BE2C (cell line): ENCODE measurements around the gene NAMPT.
"Not testable (repeated sequence)": the region's sequence is repeated elsewhere in the genome, so short reads cannot be mapped to it uniquely, and the experiment has no call there.

ENCODE experiments used
- DNase-seq: peaks from one replicate; pipeline ENCODE4 v3.0.0-alpha.2; 2020
- H3K27me3 ChIP-seq: fragments of 250-450 bp; sonication (Bioruptor Pico); 2 replicates; pipeline ENCODE4 v1.5.1; 2020; ENCODE audit warnings: mild to moderate bottlenecking
- H3K36me3 ChIP-seq: fragments of 250-450 bp; sonication (Bioruptor Pico); 2 replicates; pipeline ENCODE4 v1.5.1; 2020; ENCODE audit warnings: mild to moderate bottlenecking
- H3K4me1 ChIP-seq: fragments of 250-450 bp; sonication (Bioruptor Pico); 2 replicates; pipeline ENCODE4 v1.5.1; 2020
- H3K4me3 ChIP-seq: 2 replicates; pipeline ENCODE4 v1.5.1; 2011; ENCODE audit warnings: low read depth, low read length
- H3K9me3 ChIP-seq: fragments of 250-450 bp; sonication (Bioruptor Pico); 2 replicates; pipeline ENCODE4 v1.5.1; 2020
- TF ChIP-seq, protein P1 (sequence below): IDR thresholded peaks from 2 replicates; pipeline ENCODE4 v1.5.1; 2012; ENCODE audit warnings: mild to moderate bottlenecking, low read depth, low read length

Gene NAMPT

DNA sequence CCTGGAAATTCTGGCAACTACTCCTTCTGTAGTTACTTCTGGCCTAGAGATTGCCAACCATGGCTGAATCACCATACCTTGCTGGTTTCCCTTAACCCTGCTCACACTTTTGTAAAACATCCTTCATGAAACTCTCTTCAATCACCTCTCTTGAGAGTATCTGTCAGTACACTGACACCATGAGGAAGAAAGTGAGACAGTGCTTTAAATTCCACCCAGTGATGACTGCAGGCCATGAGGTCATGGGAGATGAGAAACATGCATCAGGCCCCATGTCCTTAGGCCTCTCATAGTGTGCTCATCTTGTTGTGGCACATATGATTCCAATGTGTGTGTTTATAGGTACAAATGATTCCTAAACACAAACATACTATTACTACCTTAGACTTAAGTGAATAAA, 24.6 kb upstream of the NAMPT start:
- Histone ChIP-seq H3K9me3 (no peaks in the 10 kb centered on the region), H3K4me1 (no peaks in the 10 kb centered on the region), H3K4me3 (no peak overlapping the region), H3K27me3 (no peaks in the 10 kb centered on the region; the same call in none of the 2 replicates), H3K36me3 (no peaks in the 10 kb centered on the region)
- TF ChIP-seq, protein P1, sequence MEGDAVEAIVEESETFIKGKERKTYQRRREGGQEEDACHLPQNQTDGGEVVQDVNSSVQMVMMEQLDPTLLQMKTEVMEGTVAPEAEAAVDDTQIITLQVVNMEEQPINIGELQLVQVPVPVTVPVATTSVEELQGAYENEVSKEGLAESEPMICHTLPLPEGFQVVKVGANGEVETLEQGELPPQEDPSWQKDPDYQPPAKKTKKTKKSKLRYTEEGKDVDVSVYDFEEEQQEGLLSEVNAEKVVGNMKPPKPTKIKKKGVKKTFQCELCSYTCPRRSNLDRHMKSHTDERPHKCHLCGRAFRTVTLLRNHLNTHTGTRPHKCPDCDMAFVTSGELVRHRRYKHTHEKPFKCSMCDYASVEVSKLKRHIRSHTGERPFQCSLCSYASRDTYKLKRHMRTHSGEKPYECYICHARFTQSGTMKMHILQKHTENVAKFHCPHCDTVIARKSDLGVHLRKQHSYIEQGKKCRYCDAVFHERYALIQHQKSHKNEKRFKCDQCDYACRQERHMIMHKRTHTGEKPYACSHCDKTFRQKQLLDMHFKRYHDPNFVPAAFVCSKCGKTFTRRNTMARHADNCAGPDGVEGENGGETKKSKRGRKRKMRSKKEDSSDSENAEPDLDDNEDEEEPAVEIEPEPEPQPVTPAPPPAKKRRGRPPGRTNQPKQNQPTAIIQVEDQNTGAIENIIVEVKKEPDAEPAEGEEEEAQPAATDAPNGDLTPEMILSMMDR = no peak
- no peak for DNase-seq

DNA sequence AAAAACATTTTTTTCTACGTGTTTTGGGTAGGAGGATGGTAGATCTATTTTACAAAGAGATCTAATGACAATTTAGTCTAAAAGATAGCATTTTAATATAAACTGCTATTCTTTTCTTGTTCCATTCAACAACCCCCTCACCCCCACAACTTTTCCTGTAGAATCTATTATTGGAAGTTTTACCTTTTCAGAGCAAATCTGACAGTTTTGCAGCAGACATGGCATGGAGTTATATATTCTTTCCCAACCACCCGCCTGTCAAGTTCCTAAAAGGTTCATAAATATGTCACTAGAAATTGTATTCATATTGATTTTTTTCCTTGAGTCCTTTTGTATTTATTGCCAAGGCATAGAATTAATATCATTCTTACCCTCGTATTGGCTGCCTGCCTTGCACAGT, 21.5 kb upstream of the NAMPT start:
- DNase-seq = no peak
- Histone ChIP-seq H3K4me3 (no peak overlapping the region), H3K36me3 (no peaks in the 10 kb centered on the region), H3K9me3 (no peaks in the 10 kb centered on the region), H3K27me3 (no peaks in the 10 kb centered on the region; the same call in 1 of the 2 replicates), H3K4me1 (no peaks in the 10 kb centered on the region)
- TF ChIP-seq, protein P1 = no peak

DNA sequence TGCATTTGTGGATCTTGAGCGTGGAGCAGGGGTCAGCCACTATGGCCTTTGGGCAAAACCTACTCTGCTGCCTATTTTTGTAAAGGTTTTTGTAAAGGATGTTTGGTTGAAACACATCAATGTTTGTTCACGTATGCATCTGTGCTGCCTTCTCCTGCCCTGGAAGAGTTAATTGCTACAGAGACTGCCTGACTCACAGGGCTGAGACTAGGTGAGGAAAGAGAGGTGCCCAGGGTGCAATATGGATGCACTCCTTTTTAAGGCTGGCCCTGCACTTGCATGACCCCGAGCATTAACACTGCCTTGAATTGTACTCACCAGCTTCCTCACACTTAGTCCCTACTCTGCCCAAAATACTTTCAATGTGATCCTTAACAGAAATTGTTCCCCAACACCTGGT, 20.9 kb upstream of the NAMPT start:
- DNase-seq = no peak

DNA sequence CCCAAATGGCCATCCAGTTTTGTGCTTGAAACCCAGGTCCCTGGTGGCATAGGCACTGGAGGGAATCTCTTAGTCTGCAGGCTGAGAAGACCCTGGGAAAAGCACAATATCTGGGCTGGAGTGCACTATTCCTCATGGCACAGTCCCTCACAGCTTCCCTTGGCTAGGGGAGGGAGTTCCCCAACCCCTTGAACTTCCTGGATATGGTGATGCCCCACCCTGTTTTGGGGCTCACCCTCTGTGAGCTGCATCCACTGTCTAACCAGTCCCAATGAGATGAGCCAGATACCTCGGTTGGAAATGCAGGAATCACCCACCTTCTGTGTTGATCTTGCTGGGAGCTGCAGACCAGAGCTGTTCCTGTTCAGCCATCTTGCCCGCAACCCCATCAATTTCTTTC, 19.8 kb upstream of the NAMPT start:
- Histone ChIP-seq H3K27me3 (peaks cover 3% of the 10 kb centered on the region), H3K4me1 (no peaks in the 10 kb centered on the region), H3K9me3 (no peaks in the 10 kb centered on the region), H3K4me3 (no peak overlapping the region), H3K36me3 (no peaks in the 10 kb centered on the region)
- TF ChIP-seq, protein P1 = no peak
- DNase-seq = no peak

More for the DNA sequence above, 20.9 kb upstream of the NAMPT start:
- Histone ChIP-seq H3K27me3 (no peaks in the 10 kb centered on the region; the same call in 1 of the 2 replicates), H3K4me1 (no peaks in the 10 kb centered on the region), H3K4me3 (no peak overlapping the region), H3K9me3 (no peaks in the 10 kb centered on the region), H3K36me3 (no peaks in the 10 kb centered on the region)
- TF ChIP-seq, protein P1 = no peak

DNA sequence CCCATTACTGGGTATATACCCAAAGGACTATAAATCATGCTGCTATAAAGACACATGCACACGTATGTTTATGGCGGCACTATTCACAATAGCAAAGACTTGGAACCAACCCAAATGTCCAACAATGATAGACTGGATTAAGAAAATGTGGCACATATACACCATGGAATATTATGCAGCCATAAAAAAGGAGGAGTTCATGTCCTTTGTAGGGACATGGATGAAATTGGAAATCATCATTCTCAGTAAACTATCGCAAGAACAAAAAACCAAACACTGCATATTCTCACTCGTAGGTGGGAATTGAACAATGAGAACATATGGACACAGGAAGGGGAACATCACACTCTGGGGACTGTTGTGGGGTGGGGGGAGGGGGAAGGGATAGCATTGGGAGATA, 13.8 kb upstream of the NAMPT start:
- not testable (repeated sequence) for H3K36me3 ChIP-seq, H3K4me1 ChIP-seq, H3K4me3 ChIP-seq, H3K9me3 ChIP-seq, H3K27me3 ChIP-seq, DNase-seq

DNA sequence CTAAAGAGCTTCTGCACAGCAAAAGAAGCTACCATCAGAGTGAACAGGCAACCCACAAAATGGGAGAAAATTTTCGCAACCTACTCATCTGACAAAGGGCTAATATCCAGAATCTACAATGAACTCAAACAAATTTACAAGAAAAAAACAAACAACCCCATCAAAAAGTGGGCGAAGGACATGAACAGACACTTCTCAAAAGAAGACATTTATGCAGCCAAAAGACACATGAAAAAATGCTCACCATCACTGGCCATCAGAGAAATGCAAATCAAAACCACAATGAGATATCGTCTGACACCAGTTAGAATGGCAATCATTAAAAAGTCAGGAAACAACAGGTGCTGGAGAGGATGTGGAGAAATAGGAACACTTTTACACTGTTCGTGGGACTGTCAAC, 13.4 kb upstream of the NAMPT start:
- H3K4me3 ChIP-seq, DNase-seq, H3K9me3 ChIP-seq, H3K27me3 ChIP-seq, H3K36me3 ChIP-seq, H3K4me1 ChIP-seq: not testable (repeated sequence)

DNA sequence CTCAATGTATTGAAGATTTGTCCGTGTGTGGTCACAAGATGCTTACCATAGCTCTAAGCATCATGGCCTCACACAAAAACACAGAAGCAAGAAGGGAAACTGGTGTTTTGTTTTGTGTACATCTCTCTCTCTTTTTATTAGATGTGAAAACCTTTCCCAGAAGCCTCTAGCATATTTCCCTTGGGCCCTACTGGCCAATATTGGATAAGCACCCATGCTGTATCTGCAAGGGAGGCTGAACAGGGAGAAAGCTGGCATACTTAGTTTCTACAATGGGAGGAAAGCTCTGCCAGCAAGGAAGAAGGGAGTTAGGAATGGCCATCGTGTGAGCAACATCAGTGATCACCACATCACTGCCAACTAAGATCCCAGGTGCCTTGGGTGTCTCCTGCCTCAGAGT, 9.6 kb upstream of the NAMPT start:
- H3K27me3 ChIP-seq = no peaks in the 10 kb centered on the region
- no peak overlapping the region for H3K4me3 ChIP-seq
- H3K4me1 ChIP-seq = no peaks in the 10 kb centered on the region
- DNase-seq = no peak
- TF ChIP-seq, protein P1 = 0 out of 2 replicates have a peak, but pooled peaks have one; percentile 6
- no peaks in the 10 kb centered on the region for H3K9me3 ChIP-seq
- no peaks in the 10 kb centered on the region for H3K36me3 ChIP-seq
